Natural killer cell (primary cell): ENCODE measurements around the gene COX7B2. TPM values are rescaled to one million over a fixed set of nuclear protein-coding genes. Genes with fewer than 3 reads are reported as not detected.

Experiments
- ATAC-seq, 3 donors: fragments of 150-1000 bp in 2 of 3; fragments of 200-7000 bp in 1 of 3; cut with Tn5 transposase; 1 replicate in 1 of 3; 2 replicates in 2 of 3; pipeline ENCODE4 v1.10.0; 2021; ENCODE audit warnings: mild to moderate bottlenecking in 2 of 3, moderate library complexity in 2 of 3
- DNase-seq, 2 donors: peaks; one replicate each; pipeline versions ENCODE4 v3.0.0 to v3.0.0-alpha.2; 2013 to 2021; ENCODE audit warnings: mixed read lengths in 1 of 2
- H3K27ac ChIP-seq: one replicate; pipeline ENCODE4 v1.5.1; 2013; ENCODE audit warnings: mild to moderate bottlenecking, low read length
- H3K27me3 ChIP-seq: one replicate; pipeline ENCODE4 v1.6.1; 2013; ENCODE audit warnings: low read length; ENCODE audit not compliant: control insufficient read depth, insufficient read depth
- H3K36me3 ChIP-seq: one replicate; pipeline ENCODE4 v1.6.1; 2013; ENCODE audit warnings: low read length; ENCODE audit not compliant: control insufficient read depth, insufficient read depth
- H3K4me1 ChIP-seq: one replicate; pipeline ENCODE4 v1.6.1; 2013; ENCODE audit warnings: low read length; ENCODE audit not compliant: control insufficient read depth, insufficient read depth
- H3K4me3 ChIP-seq: one replicate; pipeline ENCODE4 v1.5.1; 2013; ENCODE audit warnings: low read length
- H3K9me3 ChIP-seq: one replicate; pipeline ENCODE4 v1.6.1; 2013; ENCODE audit warnings: low read length; ENCODE audit not compliant: control insufficient read depth, insufficient read depth
- H3K27ac Mint-ChIP-seq, 2 donors: one replicate each; pipeline ENCODE4 v1.8.0; 2022; ENCODE audit warnings: mild to moderate bottlenecking in 2 of 2, mixed read lengths in 2 of 2, moderate library complexity in 1 of 2
- H3K27me3 Mint-ChIP-seq, 2 donors: one replicate each; pipeline ENCODE4 v1.8.0; 2022; ENCODE audit warnings: low read depth in 2 of 2, mixed read lengths in 2 of 2
- H3K36me3 Mint-ChIP-seq: one replicate; pipeline ENCODE4 v1.8.0; 2022; ENCODE audit warnings: mixed read lengths
- H3K4me1 Mint-ChIP-seq, 2 donors: one replicate each; pipeline ENCODE4 v1.8.0; 2022; ENCODE audit warnings: mixed read lengths in 2 of 2
- H3K4me3 Mint-ChIP-seq: one replicate; pipeline ENCODE4 v1.8.0; 2022; ENCODE audit warnings: mild to moderate bottlenecking, moderate library complexity, mixed read lengths
- H3K9me3 Mint-ChIP-seq, 2 donors: one replicate each; pipeline ENCODE4 v1.8.0; 2022; ENCODE audit warnings: mixed read lengths in 2 of 2
- CTCF ChIP-seq: fragments of 200-600 bp; IDR thresholded peaks from one replicate; pipeline ENCODE4 v1.8.0; 2022; ENCODE audit warnings: antibody characterized with exemption
- WGBS: methylation state at CpG from one replicate; pipeline ENCODE4 v1.1.7; 2013; ENCODE audit warnings: missing lambda C conversion rate; ENCODE audit not compliant: insufficient coverage; 5-methylcytosine and 5-hydroxymethylcytosine counted together
- intact Hi-C: fragments of 100-400 bp; cut with micrococcal nuclease; formaldehyde crosslinking; loops from one replicate; pipeline ENCODE4 v1.14.2; 2022
- total RNA-seq, 4 donors: library from RNA; stranded (reverse); fragments of 120-200 nt in 1 of 4; gene quantifications; one replicate each; pipeline versions ENCODE4 v1.2.3 to v1.2.4, GENCODE V29; 2013 to 2022

COX7B2 gene, protein sequence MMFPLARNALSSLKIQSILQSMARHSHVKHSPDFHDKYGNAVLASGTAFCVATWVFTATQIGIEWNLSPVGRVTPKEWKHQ
- total RNA-seq, result not detected
- not detected for total RNA-seq (2013)

GRCh38 chr4:46909078-46909477, at the start of gene COX7B2:
TSS of gene COX7B2 (minus strand) at chr4:46909245. CDS start at chr4:46735192, 174,053 bp downstream.
- Histone ChIP-seq H3K4me3 (no peak within 1 kb of the TSS), H3K27me3 (no peaks in the 10 kb centered on the region), H3K27ac (no peak within 1 kb of the TSS), H3K9me3 (no peaks in the 10 kb centered on the region), H3K36me3 (no peaks in the 10 kb centered on the region), H3K4me1 (no peaks in the 10 kb centered on the region)
- peaks cover 0 to 3% of the 10 kb centered on the region in 2 donors for H3K9me3 Mint-ChIP-seq
- intact Hi-C loops, result no loop called here
- H3K4me1 Mint-ChIP-seq, result no peaks in the 10 kb centered on the region
- DNase-seq (no peak), ATAC-seq (no peak)
- H3K36me3 Mint-ChIP-seq, result no peaks in the 10 kb centered on the region
- H3K4me3 Mint-ChIP-seq, result no peak within 1 kb of the TSS
- peaks cover 0 to 7% of the 10 kb centered on the region in 2 donors for H3K27me3 Mint-ChIP-seq
- H3K27ac Mint-ChIP-seq, result no peak within 1 kb of the TSS
- no peak for TF ChIP-seq CTCF
- 94% methylated on average over 12 of the region's 12 CpGs for WGBS

- ATAC-seq (no peak), DNase-seq (no peak)
- H3K36me3 ChIP-seq, result no peaks in the 10 kb centered on the region
- H3K9me3 ChIP-seq, result no peaks in the 10 kb centered on the region
- Mint-ChIP-seq H3K4me3 (no peak overlapping the region), H3K27ac (no peak overlapping the region), H3K27me3 (peaks cover 3 to 13% of the 10 kb centered on the region in 2 donors), H3K9me3 (no peaks in the 10 kb centered on the region), H3K36me3 (no peaks in the 10 kb centered on the region), H3K4me1 (no peaks in the 10 kb centered on the region)
- TF ChIP-seq CTCF, result no peak
- 75% methylated on average over 4 of the region's 4 CpGs for WGBS
- no peak overlapping the region for H3K4me3 ChIP-seq
- no peaks in the 10 kb centered on the region for H3K4me1 ChIP-seq
- no peak overlapping the region for H3K27ac ChIP-seq
- no peaks in the 10 kb centered on the region for H3K27me3 ChIP-seq
- intact Hi-C loops, result no loop called here
Observed at GRCh38 chr4:46956451-46956850, 47.4 kb upstream of the COX7B2 start.

- H3K36me3 Mint-ChIP-seq, result no peaks in the 10 kb centered on the region
- peaks cover 0 to 13% of the 10 kb centered on the region in 2 donors for H3K27me3 Mint-ChIP-seq
- no peak for DNase-seq
- no peaks in the 10 kb centered on the region for H3K9me3 Mint-ChIP-seq
- Histone ChIP-seq H3K27ac (no peak overlapping the region), H3K36me3 (no peaks in the 10 kb centered on the region), H3K4me1 (no peaks in the 10 kb centered on the region), H3K4me3 (no peak overlapping the region), H3K27me3 (no peaks in the 10 kb centered on the region), H3K9me3 (no peaks in the 10 kb centered on the region)
- no peak for TF ChIP-seq CTCF
- no peaks in the 10 kb centered on the region for H3K4me1 Mint-ChIP-seq
- no peak overlapping the region for H3K4me3 Mint-ChIP-seq
- no peak for ATAC-seq
- intact Hi-C loops, result no loop called here
- no peak overlapping the region for H3K27ac Mint-ChIP-seq
Observed at GRCh38 chr4:46955601-46956000, 46.6 kb upstream of the COX7B2 start.

- TF ChIP-seq CTCF, result no peak
- no peaks in the 10 kb centered on the region for H3K36me3 ChIP-seq
- DNase-seq, result no peak
- H3K36me3 Mint-ChIP-seq, result no peaks in the 10 kb centered on the region
- H3K9me3 ChIP-seq, result no peaks in the 10 kb centered on the region
- H3K9me3 Mint-ChIP-seq, result no peaks in the 10 kb centered on the region
- no peaks in the 10 kb centered on the region for H3K4me1 ChIP-seq
- intact Hi-C loops, result no loop called here
- no peak overlapping the region for H3K4me3 ChIP-seq
- H3K4me3 Mint-ChIP-seq, result no peak overlapping the region
- H3K27ac Mint-ChIP-seq, result no peak overlapping the region
- H3K4me1 Mint-ChIP-seq, result no peaks in the 10 kb centered on the region
- no peak for ATAC-seq
- peaks cover 0 to 13% of the 10 kb centered on the region in 2 donors for H3K27me3 Mint-ChIP-seq
- H3K27me3 ChIP-seq, result no peaks in the 10 kb centered on the region
- H3K27ac ChIP-seq, result no peak overlapping the region
Observed at GRCh38 chr4:46954643-46955042, 45.6 kb upstream of the COX7B2 start.
